Renal pelvis (tissue), 4 donors: ENCODE data around the gene CARM1. TPM values are rescaled to one million over a fixed set of nuclear protein-coding genes. Genes with fewer than 3 reads are reported as not detected.
A peak's percentile ranks its signal among the peaks of the same experiment; 100 is the strongest.
"Not testable (repeated sequence)": the region's sequence is repeated elsewhere in the genome, so short reads cannot be mapped to it uniquely, and the experiment has no call there.

Source experiments
- DNase-seq: peaks from one replicate; pipeline ENCODE4 v3.0.0-alpha.2; 2013
- polyA plus RNA-seq, 3 donors: library from polyadenylated mRNA; unstranded; fragments of 120-200 nt; gene quantifications; one replicate each; pipeline ENCODE4 v1.2.1, GENCODE V29; 2013; ENCODE audit not compliant: insufficient read length in 3 of 3

The CARM1 gene
- polyA plus RNA-seq, 3 donors = 50.7 to 52.2 (median 51.9) TPM

DNA sequence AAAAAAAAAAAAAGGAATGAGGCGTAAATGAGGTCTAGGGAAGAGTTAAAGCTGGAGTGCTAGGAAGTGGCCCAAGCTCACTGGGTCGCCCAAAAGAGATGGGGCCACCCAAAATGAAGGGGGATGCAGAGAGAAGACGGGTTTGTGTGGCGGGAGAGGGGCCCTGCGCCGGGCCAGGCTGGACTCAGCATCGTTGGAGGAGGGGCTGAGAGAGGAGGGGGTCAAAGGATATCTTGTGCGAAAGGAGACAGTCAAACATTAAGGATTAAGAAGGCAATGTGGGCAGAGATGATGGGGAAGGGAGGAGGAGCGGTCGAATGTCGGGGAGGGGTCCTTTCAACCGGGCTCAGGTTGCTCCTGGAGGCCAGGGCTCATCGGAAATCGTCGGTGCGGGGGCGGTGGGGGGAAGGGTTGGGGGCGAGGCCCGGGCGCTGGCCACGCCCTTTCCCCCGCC, 825 bp upstream of the CARM1 start:
- no peak for DNase-seq

DNA sequence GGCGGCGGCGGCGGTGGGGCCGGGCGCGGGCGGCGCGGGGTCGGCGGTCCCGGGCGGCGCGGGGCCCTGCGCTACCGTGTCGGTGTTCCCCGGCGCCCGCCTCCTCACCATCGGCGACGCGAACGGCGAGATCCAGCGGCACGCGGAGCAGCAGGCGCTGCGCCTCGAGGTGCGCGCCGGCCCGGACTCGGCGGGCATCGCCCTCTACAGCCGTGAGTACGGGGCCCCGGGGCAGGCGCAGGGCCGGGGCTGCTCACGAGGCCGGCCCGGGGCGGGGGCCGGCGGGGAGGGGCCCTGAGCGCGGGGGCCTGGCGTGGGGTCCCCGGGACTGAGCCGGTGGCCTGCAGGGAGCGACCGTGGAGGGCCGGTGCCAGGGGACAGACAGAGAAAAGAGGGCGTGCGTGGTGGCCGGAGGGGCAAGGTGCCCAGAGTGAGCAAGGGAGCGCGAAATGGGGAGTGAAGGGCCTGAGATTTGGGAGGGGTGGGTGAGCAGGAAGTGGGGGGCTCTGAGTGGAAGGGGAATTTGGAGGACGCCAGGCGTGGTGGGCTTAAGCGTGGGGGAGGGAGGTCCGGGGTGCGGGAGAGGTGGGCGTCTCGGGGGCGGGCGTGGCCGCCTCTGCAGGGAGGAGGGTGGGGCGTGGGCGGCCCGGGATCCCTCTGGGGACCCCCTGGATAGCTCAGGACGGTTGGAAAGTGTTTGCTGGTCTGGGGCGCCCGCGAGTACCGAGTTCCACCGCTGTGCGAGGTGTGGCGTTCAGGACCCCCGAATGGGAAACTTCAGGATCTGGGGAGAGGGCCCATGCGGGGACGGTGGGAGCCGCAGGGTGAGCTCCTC, 575 bp downstream of the CARM1 start:
- no peak for DNase-seq

DNA sequence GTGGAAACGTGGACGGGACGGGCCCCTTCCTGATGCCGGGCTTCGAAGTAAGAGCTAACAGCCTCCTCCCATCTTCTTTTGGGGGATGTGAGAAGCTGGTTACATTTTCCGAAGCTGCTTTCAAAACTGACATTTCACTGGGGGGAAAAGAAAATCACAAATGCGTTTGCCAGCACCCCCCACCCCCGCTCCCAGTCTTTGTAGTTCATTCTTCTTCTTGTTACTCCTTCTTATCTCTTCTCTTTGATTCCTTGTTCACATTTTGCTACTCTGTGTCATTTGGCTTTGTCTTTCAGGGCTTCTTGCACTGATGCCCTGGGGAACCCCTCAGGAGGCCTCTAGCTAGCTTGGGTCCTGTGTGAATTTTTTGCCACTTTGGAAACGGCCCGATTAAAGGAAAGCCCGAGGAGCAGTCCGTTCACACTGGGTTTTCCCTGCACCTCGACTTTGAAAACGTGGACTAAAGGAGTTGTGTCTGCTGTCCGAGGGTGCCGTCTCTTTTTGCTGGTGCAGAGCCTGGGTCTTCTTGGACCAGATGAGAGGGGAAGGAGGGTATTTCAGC, 1.3 kb downstream of the CARM1 start:
- DNase-seq = no peak

DNA sequence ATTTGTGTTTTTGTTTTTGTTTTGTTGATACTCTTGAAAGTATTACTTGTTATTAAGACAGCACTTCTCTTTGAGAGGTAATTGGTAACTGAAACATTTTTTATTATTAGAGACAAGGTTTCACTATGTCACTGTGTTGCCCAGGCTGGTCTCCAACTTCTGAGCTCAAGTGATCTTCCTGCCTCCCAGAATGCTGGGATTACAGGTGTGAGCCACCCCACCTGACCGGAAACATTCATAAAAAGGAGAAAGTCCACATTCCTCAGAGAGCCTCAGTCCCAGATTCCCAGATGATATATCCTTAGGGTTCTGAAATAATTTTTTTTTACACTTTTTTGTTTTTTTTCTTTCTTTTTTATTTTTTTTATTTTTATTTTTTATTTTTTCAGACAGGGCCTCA, 2.7 kb downstream of the CARM1 start:
- no peak for DNase-seq

DNA sequence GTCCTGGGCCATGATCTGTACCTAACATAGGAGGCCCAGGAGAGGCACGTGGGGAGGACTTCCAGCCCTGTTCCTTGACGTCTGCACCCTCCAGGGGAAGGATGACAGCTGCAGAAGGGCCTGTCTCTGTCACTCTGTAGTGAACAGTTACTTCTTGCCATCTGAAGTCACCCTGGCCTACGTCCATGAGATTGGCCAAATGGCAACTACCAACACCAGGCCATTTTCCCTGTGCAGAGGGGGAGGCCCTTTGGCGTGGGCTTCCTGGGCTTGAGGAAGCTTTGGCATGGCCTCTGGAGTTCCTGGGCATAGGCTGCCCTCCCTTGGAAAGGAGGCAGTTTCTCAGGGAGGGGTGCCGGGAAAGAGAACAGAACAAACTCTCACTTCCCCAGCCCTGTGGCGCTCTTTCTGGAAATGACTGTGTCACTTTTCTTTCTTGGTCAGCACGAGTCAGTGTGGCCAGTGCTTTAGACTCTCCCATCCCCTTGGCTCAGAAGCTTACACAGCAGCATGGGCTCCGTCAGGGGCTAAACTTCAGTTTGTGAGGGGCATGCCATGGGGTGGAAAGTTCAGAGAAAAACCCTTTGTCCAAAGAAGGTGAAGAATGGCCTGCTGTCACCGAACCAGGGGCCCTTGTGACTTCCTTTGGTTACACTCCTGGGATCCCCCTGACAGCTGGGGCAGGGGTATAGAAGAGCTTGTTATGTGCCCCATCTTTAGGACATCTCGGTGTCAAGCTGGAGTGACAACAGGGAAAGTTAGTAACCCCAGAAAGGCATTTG, 5.3 kb downstream of the CARM1 start:
- DNase-seq = no peak

DNA sequence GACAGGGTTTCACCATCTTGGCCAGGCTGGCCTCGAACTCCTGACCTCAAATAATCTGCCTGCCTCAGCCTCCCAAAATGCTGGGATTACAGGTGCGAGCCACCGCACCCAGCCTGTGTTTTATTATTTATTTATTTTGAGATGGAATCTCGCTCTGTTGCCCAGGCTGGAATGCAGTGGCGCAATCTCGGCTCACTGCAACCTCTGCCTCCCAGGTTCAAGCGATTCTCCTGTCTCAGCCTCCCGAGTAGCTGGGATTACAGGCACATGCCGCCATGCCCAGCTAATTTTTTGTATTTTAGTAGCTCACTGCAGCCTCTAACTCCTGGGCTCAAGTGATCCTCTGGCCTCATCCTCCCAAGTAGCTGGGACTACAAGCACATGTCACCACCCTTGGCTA, 6.3 kb downstream of the CARM1 start:
- not testable (repeated sequence) for DNase-seq

DNA sequence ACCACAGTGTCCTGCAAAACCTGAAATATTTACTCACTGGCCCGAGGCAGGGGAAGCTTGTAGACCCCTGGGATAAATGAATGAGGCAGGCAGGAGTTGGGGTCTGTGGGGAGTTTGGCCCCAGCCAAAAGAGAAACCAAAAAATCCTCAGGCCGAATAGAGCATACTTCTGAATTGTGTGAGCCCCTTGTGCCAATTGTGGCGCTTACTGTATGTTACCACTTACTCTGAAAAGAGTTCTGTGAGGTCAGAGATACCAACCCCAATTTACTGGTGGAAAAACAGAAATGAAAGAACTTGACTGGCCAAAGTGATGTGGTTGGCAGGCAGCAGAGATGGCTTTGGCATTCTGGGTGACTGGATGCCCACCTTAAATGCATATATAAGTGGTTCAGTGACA, 6.9 kb downstream of the CARM1 start:
- DNase-seq = no peak

DNA sequence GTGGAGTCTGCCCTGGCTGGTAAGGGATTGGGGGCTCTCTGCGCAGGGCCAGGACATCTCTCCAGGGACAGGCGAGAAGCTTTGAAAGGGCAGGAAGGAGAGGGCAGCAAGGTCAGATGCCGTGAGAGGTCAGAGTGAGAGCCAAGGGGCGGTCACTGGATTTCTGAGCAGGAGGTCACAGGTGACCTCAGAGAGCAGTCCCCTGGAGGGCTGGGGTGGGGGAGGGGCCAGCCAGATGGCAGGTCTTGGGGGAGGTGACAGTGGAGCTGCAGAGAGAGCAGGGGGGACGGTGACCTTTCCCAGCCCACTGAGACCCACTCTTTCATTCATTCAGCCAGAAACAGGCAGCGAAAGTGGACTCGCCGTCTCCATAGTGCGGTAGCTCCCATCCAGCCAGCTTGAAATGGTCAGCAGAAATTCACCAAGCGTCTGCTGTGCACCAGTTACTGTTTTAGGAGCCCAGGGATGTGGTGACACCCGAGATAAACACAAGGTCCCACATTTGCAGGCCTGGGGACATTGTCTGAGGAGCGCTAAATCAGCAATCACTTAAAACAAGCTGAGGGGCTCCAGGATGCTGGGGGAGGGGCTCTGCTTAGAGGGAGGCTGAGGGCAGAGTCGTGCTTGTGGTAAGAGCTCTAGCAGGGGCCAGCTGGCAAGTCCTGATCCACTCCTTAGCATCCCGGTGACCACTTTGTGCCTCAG, 10.2 kb downstream of the CARM1 start:
- no peak for DNase-seq

DNA sequence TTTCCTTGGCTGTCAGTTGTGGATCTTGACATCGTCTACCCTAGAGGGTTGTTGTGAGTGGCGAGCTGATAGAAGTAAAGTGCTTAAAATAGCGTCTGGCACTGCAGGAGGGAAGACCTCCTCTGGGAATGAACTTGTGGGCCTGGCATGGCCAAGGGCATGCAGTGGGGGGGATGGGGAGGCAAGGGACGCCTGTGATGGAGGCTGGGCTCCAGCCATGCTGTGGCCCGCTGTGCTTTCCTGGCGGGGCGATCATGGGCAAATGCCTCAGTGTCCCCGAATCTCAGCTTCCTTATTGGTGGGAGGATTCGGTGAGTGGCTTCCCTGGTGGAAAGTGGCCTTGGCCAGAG, 10.7 kb downstream of the CARM1 start:
- no peak for DNase-seq

DNA sequence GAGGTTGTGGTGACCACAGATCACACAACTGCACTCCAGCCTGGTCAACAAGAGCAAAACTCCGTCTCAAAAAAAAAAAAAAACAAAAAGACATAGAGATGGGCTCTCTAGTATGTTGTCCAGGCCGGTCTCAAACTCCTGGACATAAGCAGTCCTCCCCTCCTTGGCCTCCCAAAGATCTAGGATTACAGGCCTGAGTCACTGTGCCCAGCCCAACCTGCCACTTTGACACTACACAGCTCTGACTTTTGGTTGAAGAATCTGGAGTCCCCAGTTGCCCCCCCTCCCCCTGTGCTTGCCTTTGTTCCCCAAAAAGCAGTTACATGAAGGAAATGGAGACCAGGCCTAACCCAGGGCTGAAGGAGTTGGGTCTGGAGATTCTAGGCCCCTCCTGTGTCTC, 12.9 kb downstream of the CARM1 start:
- no peak for DNase-seq

DNA sequence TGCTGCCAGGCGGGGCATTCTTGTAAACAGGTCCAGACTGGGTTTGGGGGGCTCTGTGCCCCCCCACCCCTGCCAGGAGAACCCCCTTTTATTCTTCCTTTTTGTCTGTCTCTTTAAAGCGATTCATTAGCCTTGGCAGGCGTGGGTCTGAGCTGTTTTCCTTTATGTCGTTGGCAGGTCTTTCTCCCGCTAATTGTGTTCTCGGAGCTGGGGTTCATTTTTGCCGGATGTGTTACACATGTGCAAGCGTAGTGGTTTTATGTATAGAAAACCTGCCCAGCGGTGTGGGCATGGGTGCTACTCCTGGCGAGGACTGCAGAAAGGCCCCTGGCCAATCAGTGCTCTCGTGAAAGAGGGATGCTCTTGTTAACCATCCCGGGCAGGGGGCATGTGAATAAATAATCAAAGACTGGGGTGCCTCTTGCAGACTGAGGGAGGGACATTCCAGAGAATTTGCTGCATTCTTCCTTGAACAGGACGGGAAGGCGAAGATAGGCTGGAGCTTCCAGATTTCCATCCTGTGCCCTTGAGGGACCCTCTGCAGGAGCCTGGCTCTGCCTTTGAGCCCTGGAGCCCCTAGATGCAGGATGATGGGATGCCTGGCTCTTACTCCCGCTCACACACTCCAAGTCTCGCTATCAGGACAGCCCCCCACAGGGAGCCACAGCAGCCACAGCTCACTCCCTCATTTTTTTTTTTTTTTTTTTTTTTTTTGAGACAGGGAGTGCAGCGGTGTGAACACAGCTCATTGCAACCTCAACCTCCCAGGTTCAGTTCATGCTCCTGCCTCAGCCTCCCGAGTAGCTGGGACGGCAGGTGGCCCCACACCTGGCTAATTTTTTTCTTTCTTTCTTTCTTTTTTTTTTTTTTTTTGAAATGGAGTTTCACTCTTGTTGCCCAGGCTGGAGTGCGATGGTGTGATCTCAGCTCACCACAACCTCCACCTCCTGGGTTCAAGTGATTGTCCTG, 14.1 kb downstream of the CARM1 start:
- no peak for DNase-seq

DNA sequence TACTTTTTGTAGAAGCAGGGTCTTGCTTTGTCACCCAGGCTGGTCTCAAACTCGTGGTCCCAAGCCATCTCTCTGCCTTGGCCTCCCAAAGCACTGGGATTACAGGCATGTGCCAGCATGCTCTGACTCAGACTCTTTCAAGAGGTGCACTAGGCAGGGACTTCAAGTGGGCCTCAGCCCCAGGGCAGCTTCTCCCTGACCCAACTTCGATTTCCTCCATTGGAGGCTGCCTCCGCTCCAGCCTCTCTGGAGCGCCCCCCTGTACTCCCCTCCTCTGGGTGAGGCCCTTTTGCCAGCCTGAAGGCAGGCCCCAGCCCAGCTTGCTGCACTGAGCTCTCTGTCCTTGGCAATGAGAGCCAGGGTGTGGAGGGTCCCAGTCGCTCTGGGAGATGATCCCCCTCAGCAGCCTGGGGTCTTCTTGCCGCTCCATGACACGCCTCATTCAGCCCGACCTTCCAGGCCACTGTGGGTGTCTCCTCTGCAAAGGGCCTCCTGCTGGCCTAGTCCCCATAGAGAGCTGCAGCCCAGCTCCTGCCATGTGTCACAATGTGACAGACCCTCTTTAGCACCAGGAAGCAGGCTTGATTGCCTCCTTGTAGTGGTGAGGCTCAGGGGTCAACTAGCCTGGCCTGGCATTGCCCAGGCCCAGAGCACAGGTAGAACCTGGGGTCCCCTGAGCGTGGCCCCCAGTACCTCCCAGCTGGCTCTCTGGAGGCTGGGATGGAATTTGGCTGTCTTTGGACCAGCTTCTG, 16.4 kb downstream of the CARM1 start:
- DNase-seq = no peak

DNA sequence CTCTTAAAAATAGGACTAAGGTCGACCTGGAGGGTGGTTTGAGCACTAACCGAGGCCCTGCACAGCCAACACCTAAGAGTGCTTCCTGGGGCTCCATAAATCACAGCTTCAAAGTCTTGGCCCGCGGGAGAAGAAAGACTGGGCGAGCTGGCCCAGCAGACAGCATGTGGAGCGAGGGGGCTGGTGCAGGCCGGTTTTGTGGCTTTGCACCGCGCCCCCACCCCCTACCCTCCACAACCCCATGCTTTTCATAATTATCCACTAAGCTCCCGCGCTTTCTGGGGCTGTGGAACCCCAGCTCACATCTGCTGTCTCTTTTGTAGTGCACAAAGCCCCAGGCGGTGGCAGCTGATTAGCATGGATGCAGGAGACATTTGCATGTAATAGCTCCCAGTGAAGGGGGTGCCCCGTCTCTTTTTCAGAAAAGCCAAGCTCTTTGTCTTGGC, 17.1 kb downstream of the CARM1 start:
- DNase-seq = no peak

DNA sequence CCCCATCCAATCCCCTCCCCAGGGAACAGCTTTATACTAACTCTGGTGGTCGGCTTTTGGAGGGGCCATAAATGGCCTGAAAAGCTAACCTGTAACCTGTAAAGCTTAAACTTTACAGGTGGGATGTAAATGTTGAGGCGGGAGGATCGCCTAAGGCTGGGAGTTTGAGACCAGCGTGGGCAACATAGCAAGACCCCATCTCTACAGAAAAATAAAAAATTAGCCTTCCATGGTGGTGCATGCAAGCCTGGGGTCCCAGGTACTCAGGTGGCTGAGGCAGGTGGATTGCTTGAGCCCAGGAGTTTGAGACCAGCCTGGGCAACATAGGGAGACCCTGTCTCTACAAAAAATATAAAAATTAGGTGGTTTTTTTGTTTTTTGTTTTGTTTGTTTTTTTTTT, 18.5 kb downstream of the CARM1 start:
- no peak for DNase-seq

DNA sequence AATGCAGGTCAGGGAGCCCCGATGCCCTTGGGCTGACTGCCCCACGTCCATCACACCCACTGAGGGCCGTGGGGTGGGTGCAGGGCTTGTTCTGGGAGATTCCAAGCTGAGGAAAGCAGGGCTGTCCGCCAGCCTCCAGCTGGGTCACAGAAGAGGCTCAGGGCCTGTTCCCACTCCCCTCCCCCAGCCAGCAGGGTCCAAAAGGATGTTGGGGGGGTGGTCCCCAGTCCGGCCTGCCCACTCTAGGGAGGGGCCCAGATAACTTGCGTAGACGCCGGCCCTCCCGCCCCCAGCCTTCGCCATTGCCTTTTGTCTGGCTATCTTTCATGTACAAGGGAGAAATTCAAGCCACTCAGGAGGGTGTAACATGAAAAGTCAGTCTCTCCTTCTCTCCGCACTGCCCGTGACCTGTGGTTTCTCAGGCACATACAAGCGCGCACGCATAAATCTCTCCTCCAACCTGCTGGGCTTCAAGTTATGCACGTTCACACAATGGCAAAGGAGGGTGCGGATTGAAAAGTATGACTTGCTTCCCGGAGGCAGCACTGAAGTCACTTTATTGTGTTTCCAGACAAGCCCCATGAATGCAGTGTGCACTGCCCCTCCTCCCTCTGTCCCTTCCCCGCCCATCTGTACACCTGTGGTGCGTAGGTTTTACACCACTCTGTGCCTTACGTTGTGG, 20.2 kb downstream of the CARM1 start:
- peak; percentile 80 for DNase-seq

DNA sequence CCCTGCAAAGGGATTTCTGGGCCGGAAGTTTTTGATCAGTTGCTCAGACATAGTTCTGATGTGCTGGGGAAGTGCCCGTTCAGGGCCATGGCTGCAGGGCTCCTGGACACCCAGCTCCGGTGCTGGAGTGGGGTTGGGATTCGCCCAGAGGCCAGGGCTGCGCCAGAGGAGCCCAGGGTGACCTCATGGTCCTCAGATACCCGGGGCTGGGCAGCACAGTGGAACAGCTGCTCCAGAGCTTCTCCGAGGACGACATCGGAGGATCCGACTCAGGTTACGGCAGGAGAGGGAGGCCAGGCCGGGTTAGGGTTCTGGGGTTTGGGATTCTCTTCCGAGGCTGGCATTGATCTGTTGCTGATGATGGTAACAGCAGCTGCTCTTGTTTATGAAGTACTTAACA, 20.9 kb downstream of the CARM1 start:
- DNase-seq = no peak

DNA sequence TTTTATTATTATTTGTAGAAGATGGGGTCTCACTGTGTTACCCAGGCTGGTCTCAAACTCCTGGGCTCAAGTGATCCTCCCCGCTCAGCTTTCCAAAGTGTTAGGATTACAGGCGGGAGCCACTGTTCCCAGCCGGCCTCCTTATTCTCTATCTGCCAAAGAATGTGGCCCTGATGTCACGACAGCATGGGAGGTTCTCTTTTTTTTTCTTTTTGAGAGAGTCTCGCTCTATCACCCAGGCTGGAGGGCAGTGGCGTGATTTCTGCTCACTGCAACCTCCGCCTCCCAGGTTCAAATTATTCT, 23.5 kb downstream of the CARM1 start:
- no peak for DNase-seq

DNA sequence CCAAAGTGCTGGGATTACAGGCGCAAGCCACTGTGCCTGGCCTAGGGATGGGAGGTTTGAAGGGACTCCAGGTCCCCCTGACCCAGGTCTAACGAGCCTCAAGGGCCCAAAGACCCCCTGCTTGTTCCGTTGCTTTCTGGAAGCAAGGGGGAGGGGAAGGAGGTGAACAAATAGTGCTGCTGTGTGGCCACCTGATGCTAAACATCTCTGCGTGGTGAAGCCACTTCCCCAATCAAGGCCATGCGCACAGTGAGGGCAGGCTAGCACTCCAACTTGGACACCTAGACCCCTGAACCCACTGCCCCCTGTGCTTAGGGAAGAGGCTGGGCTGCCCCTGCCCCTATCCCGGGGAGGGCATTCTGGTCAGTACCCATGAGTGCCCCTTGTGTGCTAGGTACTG, 24.0 kb downstream of the CARM1 start:
- no peak for DNase-seq

DNA sequence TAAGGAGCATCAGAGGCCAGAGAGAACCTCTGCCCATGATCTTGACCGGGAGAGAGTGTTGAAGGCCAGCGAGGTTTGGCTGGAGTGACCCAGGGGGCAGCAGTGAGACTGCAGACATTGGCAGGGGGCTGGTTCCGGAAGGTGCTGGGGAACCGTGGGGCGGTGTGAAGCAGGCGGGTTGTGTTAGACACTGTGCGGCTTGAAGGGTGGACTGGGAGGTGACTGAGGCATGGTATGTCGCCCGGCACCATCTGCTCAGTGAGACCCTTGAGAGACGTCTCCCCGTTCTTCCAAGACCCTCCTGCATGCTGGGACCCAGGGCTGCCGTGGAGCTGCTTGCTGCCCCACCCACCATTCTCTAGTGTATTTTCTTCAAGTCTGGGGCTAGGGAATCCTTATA, 24.6 kb downstream of the CARM1 start:
- no peak for DNase-seq
